SU-DHL-6 (cell line): ENCODE results near the gene FXYD4.

Source experiments
- H2AFZ ChIP-seq: fragments of 200-600 bp; sonication (generic); 2 replicates; pipeline ENCODE4 v1.6.1; 2014; ENCODE audit warnings: low read depth, mild to moderate bottlenecking, moderate library complexity, mixed read lengths, antibody characterized with exemption, low read length; ENCODE audit not compliant: severe bottlenecking
- H3F3A ChIP-seq: fragments of 200-600 bp; shearing (Covaris generic); 2 replicates; pipeline ENCODE4 v1.6.0; 2016; ENCODE audit warnings: antibody characterized with exemption, mild to moderate bottlenecking; ENCODE audit not compliant: insufficient read depth
- H3K27ac ChIP-seq: fragments of 200-600 bp; sonication (generic); 2 replicates; pipeline ENCODE4 v1.5.1; 2016; ENCODE audit warnings: low read depth, mild to moderate bottlenecking, low read length, moderate library complexity, mixed read lengths
- H3K27me3 ChIP-seq: fragments of 200-600 bp; sonication (generic), shearing (Covaris generic); 2 replicates; pipeline ENCODE4 v1.6.0; 2014; ENCODE audit warnings: mild to moderate bottlenecking, low read length
- H3K36me3 ChIP-seq: fragments of 200-600 bp; sonication (generic); 2 replicates; pipeline ENCODE4 v1.6.1; 2014; ENCODE audit warnings: mild to moderate bottlenecking, low read length, mixed read lengths
- H3K4me2 ChIP-seq: fragments of 300-600, 200-600 bp; shearing (Covaris generic), sonication (generic); 2 replicates; pipeline ENCODE4 v1.6.0; 2014; ENCODE audit warnings: low read length, low read depth, mild to moderate bottlenecking; ENCODE audit not compliant: poor library complexity, severe bottlenecking
- H3K4me3 ChIP-seq: fragments of 200-600 bp; sonication (generic); 2 replicates; pipeline ENCODE4 v1.5.1; 2014; ENCODE audit warnings: antibody characterized with exemption, low read length, mild to moderate bottlenecking, mixed read lengths; ENCODE audit not compliant: insufficient read depth, poor library complexity, severe bottlenecking
- H3K79me2 ChIP-seq: fragments of 200-600 bp; sonication (generic); 2 replicates; pipeline ENCODE4 v1.6.1; 2014; ENCODE audit warnings: mild to moderate bottlenecking, low read length, moderate library complexity; ENCODE audit not compliant: insufficient read depth
- H3K9ac ChIP-seq: fragments of 200-600 bp; sonication (generic); 2 replicates; pipeline ENCODE4 v1.7.0; 2014; ENCODE audit warnings: mild to moderate bottlenecking, low read length
- H3K9me2 ChIP-seq: fragments of 200-600 bp; sonication (generic); replicated peaks from 2 replicates; pipeline ENCODE4 v1.6.1; 2014; ENCODE audit warnings: low read length; ENCODE audit not compliant: insufficient read depth
- H3K9me3 ChIP-seq: fragments of 200-600 bp; sonication (generic); 2 replicates; pipeline ENCODE4 v1.6.1; 2014; ENCODE audit warnings: low read length, mixed read lengths; ENCODE audit not compliant: insufficient read depth
- H4K20me1 ChIP-seq: fragments of 200-600 bp; sonication (generic); 2 replicates; pipeline ENCODE4 v1.6.1; 2014; ENCODE audit warnings: low read depth, mild to moderate bottlenecking, antibody characterized with exemption, low read length, moderate library complexity, mixed read lengths
- EZH2phosphoT487 ChIP-seq: fragments of 200-600 bp; sonication (generic), shearing (Covaris generic); conservative IDR thresholded peaks from 2 replicates; pipeline ENCODE4 v1.6.1; 2018; ENCODE audit warnings: mild to moderate bottlenecking, antibody characterized with exemption, low read length, moderate library complexity, mixed read lengths
- TF ChIP-seq, protein P1 (sequence below): fragments of 200-600 bp; sonication (generic); IDR thresholded peaks from one replicate; pipeline ENCODE4 v1.5.1; 2017; ENCODE audit warnings: antibody characterized with exemption, mild to moderate bottlenecking, low read length, moderate library complexity; ENCODE audit not compliant: insufficient read depth, poor library complexity, severe bottlenecking

FXYD4 gene

DNA sequence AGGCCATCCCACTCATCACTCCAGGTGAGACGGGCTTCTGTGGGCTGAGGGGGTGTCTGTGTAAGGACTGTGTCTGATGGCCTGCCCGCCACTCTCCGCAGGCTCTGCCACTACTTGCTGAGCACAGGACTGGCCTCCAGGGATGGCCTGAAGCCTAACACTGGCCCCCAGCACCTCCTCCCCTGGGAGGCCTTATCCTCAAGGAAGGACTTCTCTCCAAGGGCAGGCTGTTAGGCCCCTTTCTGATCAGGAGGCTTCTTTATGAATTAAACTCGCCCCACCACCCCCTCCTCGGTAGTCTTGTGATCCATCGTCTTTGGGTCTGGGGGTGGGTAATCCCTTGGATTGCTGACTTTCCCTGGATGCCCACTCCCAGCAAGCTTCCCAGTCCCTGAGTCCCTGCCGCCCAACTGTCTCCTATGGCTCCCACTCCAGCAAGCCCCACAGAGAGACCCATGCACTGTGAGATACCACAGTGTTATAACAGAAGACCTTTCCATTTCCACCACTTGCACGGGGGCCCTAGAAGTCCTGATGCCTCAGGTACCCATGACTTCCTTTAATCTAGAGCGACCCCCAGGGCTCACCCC lies 4.7 kb downstream of the FXYD4 start:
- Histone ChIP-seq H3K27me3 (no peaks in the 10 kb centered on the region), H3K9me3 (no peaks in the 10 kb centered on the region), H3K4me2 (no peak overlapping the region), H3K79me2 (no peaks in the 10 kb centered on the region), H3F3A (no peaks in the 10 kb centered on the region), H3K27ac (no peak overlapping the region), H3K36me3 (no peaks in the 10 kb centered on the region), H3K9ac (no peak overlapping the region), H3K9me2 (no peaks in the 10 kb centered on the region), H4K20me1 (no peaks in the 10 kb centered on the region), H3K4me3 (no peak overlapping the region), H2AFZ (no peak overlapping the region)
- TF ChIP-seq, protein P1, sequence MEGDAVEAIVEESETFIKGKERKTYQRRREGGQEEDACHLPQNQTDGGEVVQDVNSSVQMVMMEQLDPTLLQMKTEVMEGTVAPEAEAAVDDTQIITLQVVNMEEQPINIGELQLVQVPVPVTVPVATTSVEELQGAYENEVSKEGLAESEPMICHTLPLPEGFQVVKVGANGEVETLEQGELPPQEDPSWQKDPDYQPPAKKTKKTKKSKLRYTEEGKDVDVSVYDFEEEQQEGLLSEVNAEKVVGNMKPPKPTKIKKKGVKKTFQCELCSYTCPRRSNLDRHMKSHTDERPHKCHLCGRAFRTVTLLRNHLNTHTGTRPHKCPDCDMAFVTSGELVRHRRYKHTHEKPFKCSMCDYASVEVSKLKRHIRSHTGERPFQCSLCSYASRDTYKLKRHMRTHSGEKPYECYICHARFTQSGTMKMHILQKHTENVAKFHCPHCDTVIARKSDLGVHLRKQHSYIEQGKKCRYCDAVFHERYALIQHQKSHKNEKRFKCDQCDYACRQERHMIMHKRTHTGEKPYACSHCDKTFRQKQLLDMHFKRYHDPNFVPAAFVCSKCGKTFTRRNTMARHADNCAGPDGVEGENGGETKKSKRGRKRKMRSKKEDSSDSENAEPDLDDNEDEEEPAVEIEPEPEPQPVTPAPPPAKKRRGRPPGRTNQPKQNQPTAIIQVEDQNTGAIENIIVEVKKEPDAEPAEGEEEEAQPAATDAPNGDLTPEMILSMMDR: no peak
- no peak for TF ChIP-seq EZH2phosphoT487

DNA sequence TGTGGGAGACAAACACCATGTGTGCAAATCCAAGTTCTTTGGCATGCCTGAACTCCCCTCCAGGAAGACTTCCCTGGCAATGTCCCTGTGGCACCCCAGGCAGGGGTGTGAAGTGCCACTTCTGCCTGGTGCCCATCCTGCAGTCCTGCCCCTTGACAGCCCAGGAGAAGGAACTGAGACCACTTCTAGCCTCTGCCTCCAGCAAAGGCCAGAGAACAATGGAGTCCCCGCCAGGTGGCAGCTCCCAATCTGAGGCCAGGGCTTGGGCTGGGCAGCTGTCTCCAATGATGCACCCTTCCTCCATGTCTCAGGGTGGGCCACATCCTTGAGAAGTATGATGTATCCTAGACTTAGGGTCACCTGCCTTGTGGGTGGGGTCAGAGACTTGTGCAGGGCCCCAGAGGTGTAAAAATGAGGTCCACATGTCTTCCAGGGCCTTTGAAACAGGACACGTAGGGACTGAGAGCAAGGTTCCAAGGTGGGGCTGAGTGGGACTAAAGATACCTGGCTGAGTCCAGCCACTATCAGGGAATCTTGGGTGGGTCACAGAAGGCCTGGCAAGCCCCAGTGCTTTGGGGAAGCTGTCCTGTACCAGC lies 5.5 kb downstream of the FXYD4 start:
- H3K9ac ChIP-seq: no peak overlapping the region
- no peak overlapping the region for H3K27ac ChIP-seq
- no peaks in the 10 kb centered on the region for H3K79me2 ChIP-seq
- no peaks in the 10 kb centered on the region for H3K9me2 ChIP-seq
- H4K20me1 ChIP-seq: no peaks in the 10 kb centered on the region
- no peaks in the 10 kb centered on the region for H3K27me3 ChIP-seq
- no peaks in the 10 kb centered on the region for H3F3A ChIP-seq
- H3K36me3 ChIP-seq: no peaks in the 10 kb centered on the region
- no peak overlapping the region for H2AFZ ChIP-seq
- H3K9me3 ChIP-seq: no peaks in the 10 kb centered on the region
- no peak for TF ChIP-seq EZH2phosphoT487
- TF ChIP-seq, protein P1: no peak
- H3K4me3 ChIP-seq: no peak overlapping the region
- H3K4me2 ChIP-seq: no peak overlapping the region

DNA sequence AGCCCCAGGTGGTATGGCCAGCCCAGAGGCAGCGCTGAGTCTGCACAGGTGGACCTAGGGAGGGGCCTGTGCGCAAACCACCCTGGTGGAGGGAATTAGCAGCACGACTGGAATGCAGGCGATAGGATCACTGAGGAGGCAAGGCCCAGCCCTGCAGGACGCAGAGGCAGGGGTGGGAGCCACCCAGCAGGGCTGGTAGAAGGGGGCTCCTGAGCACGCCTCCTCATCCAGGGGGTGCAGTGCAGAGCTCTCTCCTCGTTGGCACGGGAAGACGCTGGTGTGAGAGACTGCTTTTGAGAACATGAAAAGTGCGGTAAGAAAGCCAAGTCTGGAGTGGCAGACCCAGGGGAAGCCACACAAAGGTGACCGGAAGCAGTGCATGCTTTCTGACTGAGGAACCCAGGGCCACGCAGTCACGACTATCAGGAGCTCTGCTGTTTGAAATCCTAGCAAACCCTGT lies 6.0 kb downstream of the FXYD4 start:
- no peaks in the 10 kb centered on the region for H4K20me1 ChIP-seq
- H3K4me3 ChIP-seq: no peak overlapping the region
- H3K9ac ChIP-seq: no peak overlapping the region
- no peak overlapping the region for H3K4me2 ChIP-seq
- no peaks in the 10 kb centered on the region for H3K36me3 ChIP-seq
- no peaks in the 10 kb centered on the region for H3K9me2 ChIP-seq
- H2AFZ ChIP-seq: no peak overlapping the region
- no peaks in the 10 kb centered on the region for H3K27me3 ChIP-seq
- no peaks in the 10 kb centered on the region for H3K9me3 ChIP-seq
- no peaks in the 10 kb centered on the region for H3K79me2 ChIP-seq
- H3K27ac ChIP-seq: no peak overlapping the region
- TF ChIP-seq, protein P1: no peak
- TF ChIP-seq EZH2phosphoT487: no peak
- no peaks in the 10 kb centered on the region for H3F3A ChIP-seq
